Measurements from ENCODE around the gene CYTH4. TPM values are rescaled to one million over a fixed set of nuclear protein-coding genes. Genes with fewer than 3 reads are reported as not detected.

The CYTH4 gene
- total and polyA plus RNA-seq, 10 of the 15 experiments (the other 5 are each of a cell fraction or from before 2014, with no cell fraction given), result 1.5 to 27.3 (median 16.9) TPM

DNA sequence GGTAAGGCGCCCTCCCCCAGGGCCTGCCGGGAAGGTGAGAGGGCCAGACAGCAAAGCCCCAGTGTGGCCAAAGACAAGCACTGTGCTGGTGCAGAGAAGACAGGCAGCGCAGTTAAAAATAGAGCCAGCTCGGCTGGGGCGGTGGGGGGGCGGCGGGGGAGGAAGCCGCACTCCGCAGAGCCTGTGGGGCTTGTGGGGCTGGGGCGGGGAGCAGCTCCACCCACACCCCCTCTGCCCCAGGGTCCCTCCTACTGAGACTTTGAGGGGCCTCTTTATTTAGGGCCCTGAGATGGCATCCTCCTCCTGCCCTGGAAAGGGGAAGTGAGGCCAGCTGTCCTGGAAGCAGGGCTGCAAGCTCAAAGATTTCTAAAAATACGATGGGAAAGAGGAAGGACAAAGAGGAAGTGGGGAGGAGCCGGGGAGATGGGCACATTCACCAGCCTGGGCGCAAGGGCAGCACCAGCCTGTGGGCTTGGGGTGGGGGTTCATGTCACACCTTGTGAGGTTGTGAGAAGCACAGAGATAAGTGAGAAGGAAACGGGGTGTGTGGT lies 2.6 kb downstream of the CYTH4 start (continued):
- TF ChIP-seq EP300 (IDR thresholded peaks at IDR 0.05; ENCODE audit: borderline replicate concordance in 1 of 2, control insufficient read depth in 1 of 2, low read depth in 2 of 2, low read length in 2 of 2), result no peak
- peak; percentile 48; the same call in 1 of the 2 replicates for TF ChIP-seq IRF4 (IDR thresholded peaks at IDR 0.05; ENCODE audit: low read depth, low read length)
- no peak for TF ChIP-seq FOXK2 (IDR thresholded peaks at IDR 0.05)
- TF ChIP-seq, protein P1, sequence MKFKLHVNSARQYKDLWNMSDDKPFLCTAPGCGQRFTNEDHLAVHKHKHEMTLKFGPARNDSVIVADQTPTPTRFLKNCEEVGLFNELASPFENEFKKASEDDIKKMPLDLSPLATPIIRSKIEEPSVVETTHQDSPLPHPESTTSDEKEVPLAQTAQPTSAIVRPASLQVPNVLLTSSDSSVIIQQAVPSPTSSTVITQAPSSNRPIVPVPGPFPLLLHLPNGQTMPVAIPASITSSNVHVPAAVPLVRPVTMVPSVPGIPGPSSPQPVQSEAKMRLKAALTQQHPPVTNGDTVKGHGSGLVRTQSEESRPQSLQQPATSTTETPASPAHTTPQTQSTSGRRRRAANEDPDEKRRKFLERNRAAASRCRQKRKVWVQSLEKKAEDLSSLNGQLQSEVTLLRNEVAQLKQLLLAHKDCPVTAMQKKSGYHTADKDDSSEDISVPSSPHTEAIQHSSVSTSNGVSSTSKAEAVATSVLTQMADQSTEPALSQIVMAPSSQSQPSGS (IDR thresholded peaks at IDR 0.05; ENCODE audit: low read length), result no peak
- no peak for TF ChIP-seq MYC (IDR thresholded peaks at IDR 0.05; ENCODE audit: insufficient read depth, insufficient read length, insufficient replicate concordance, low read length, severe bottlenecking)
- TF ChIP-seq TBL1XR1 (IDR thresholded peaks at IDR 0.05; ENCODE audit: low read depth, low read length), result no peak
- TF ChIP-seq ZBED1 (IDR thresholded peaks at IDR 0.05; ENCODE audit: borderline replicate concordance), result no peak
- TF ChIP-seq SPI1 (IDR thresholded peaks at IDR 0.05; ENCODE audit: borderline replicate concordance, insufficient read depth, low read depth, low read length), result peak; percentile 96
- TF ChIP-seq IKZF1 (conservative IDR thresholded peaks at IDR 0.05), result peak; percentile 99
- TF ChIP-seq POLR2A (IDR thresholded peaks at IDR 0.05; ENCODE audit: low read depth, low read length), result peak; percentile 47; the same call in 1 of the 2 replicates
- no peak for TF ChIP-seq PML (IDR thresholded peaks at IDR 0.05; ENCODE audit: low read length)
- no peak for TF ChIP-seq SMAD5 (IDR thresholded peaks at IDR 0.05; ENCODE audit: low read depth)
- TF ChIP-seq, protein P2, sequence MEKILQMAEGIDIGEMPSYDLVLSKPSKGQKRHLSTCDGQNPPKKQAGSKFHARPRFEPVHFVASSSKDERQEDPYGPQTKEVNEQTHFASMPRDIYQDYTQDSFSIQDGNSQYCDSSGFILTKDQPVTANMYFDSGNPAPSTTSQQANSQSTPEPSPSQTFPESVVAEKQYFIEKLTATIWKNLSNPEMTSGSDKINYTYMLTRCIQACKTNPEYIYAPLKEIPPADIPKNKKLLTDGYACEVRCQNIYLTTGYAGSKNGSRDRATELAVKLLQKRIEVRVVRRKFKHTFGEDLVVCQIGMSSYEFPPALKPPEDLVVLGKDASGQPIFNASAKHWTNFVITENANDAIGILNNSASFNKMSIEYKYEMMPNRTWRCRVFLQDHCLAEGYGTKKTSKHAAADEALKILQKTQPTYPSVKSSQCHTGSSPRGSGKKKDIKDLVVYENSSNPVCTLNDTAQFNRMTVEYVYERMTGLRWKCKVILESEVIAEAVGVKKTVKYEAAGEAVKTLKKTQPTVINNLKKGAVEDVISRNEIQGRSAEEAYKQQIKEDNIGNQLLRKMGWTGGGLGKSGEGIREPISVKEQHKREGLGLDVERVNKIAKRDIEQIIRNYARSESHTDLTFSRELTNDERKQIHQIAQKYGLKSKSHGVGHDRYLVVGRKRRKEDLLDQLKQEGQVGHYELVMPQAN (conservative IDR thresholded peaks at IDR 0.05), result 0 out of 2 replicates have a peak, but pooled peaks have one; percentile 23
- no peak for TF ChIP-seq EZH2 (IDR thresholded peaks at IDR 0.05; ENCODE audit: borderline replicate concordance, control insufficient read depth, low read depth, low read length)
- TF ChIP-seq CREM (IDR thresholded peaks at IDR 0.05; ENCODE audit: low read depth), result no peak; the same call in 1 of the 2 replicates
- no peak for TF ChIP-seq FOXM1 (IDR thresholded peaks at IDR 0.05; ENCODE audit: low read depth, low read length)
- TF ChIP-seq, protein P3, sequence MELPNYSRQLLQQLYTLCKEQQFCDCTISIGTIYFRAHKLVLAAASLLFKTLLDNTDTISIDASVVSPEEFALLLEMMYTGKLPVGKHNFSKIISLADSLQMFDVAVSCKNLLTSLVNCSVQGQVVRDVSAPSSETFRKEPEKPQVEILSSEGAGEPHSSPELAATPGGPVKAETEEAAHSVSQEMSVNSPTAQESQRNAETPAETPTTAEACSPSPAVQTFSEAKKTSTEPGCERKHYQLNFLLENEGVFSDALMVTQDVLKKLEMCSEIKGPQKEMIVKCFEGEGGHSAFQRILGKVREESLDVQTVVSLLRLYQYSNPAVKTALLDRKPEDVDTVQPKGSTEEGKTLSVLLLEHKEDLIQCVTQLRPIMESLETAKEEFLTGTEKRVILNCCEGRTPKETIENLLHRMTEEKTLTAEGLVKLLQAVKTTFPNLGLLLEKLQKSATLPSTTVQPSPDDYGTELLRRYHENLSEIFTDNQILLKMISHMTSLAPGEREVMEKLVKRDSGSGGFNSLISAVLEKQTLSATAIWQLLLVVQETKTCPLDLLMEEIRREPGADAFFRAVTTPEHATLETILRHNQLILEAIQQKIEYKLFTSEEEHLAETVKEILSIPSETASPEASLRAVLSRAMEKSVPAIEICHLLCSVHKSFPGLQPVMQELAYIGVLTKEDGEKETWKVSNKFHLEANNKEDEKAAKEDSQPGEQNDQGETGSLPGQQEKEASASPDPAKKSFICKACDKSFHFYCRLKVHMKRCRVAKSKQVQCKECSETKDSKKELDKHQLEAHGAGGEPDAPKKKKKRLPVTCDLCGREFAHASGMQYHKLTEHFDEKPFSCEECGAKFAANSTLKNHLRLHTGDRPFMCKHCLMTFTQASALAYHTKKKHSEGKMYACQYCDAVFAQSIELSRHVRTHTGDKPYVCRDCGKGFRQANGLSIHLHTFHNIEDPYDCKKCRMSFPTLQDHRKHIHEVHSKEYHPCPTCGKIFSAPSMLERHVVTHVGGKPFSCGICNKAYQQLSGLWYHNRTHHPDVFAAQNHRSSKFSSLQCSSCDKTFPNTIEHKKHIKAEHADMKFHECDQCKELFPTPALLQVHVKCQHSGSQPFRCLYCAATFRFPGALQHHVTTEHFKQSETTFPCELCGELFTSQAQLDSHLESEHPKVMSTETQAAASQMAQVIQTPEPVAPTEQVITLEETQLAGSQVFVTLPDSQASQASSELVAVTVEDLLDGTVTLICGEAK (IDR thresholded peaks at IDR 0.05; ENCODE audit: borderline replicate concordance), result no peak
- 0 out of 2 replicates have a peak, but pooled peaks have one; percentile 9 for TF ChIP-seq RAD51 (IDR thresholded peaks at IDR 0.05)
- TF ChIP-seq, protein P4, sequence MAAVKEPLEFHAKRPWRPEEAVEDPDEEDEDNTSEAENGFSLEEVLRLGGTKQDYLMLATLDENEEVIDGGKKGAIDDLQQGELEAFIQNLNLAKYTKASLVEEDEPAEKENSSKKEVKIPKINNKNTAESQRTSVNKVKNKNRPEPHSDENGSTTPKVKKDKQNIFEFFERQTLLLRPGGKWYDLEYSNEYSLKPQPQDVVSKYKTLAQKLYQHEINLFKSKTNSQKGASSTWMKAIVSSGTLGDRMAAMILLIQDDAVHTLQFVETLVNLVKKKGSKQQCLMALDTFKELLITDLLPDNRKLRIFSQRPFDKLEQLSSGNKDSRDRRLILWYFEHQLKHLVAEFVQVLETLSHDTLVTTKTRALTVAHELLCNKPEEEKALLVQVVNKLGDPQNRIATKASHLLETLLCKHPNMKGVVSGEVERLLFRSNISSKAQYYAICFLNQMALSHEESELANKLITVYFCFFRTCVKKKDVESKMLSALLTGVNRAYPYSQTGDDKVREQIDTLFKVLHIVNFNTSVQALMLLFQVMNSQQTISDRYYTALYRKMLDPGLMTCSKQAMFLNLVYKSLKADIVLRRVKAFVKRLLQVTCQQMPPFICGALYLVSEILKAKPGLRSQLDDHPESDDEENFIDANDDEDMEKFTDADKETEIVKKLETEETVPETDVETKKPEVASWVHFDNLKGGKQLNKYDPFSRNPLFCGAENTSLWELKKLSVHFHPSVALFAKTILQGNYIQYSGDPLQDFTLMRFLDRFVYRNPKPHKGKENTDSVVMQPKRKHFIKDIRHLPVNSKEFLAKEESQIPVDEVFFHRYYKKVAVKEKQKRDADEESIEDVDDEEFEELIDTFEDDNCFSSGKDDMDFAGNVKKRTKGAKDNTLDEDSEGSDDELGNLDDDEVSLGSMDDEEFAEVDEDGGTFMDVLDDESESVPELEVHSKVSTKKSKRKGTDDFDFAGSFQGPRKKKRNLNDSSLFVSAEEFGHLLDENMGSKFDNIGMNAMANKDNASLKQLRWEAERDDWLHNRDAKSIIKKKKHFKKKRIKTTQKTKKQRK (IDR thresholded peaks at IDR 0.05; ENCODE audit: low read depth, low read length), result no peak
- TF ChIP-seq GATAD2B (conservative IDR thresholded peaks at IDR 0.05; ENCODE audit: low read depth), result peak; percentile 98

All from GM12878 (cell line).